Ishikawa (cell line): ENCODE measurements around the gene PROM1.

Experiments
- CEBPB ChIP-seq: IDR thresholded peaks from 2 replicates; pipeline ENCODE4 v1.6.1; 2012
- CREB1 ChIP-seq: IDR thresholded peaks from 2 replicates; pipeline ENCODE4 v1.6.1; 2012; ENCODE audit warnings: low read depth
- EGR1 ChIP-seq: IDR thresholded peaks from 2 replicates; pipeline ENCODE4 v1.6.1; 2012
- EP300 ChIP-seq: IDR thresholded peaks from 2 replicates; pipeline ENCODE4 v1.6.1; 2012; ENCODE audit warnings: borderline replicate concordance
- FOXM1 ChIP-seq: IDR thresholded peaks from 2 replicates; pipeline ENCODE4 v1.6.1; 2012; ENCODE audit warnings: low read depth, borderline replicate concordance
- RAD21 ChIP-seq: IDR thresholded peaks from 2 replicates; pipeline ENCODE4 v1.6.1; 2012; ENCODE audit warnings: low read depth
- REST ChIP-seq: IDR thresholded peaks from 2 replicates; pipeline ENCODE4 v1.6.1; 2012; ENCODE audit warnings: low read depth, mild to moderate bottlenecking
- TAF1 ChIP-seq: IDR thresholded peaks from 2 replicates; pipeline ENCODE4 v1.6.1; 2012; ENCODE audit warnings: low read depth, mild to moderate bottlenecking
- TCF12 ChIP-seq: IDR thresholded peaks from 2 replicates; pipeline ENCODE4 v1.6.1; 2012; ENCODE audit warnings: low read depth
- TEAD4 ChIP-seq: IDR thresholded peaks from 2 replicates; pipeline ENCODE4 v1.6.1; 2012
- YY1 ChIP-seq: IDR thresholded peaks from 2 replicates; pipeline ENCODE4 v1.6.1; 2012; ENCODE audit warnings: low read depth
- TF ChIP-seq, protein P1 (sequence below): IDR thresholded peaks from 2 replicates; pipeline ENCODE4 v1.6.1; 2012
- TF ChIP-seq, protein P2 (sequence below): IDR thresholded peaks from 2 replicates; pipeline ENCODE4 v1.6.1; 2012

DNA sequence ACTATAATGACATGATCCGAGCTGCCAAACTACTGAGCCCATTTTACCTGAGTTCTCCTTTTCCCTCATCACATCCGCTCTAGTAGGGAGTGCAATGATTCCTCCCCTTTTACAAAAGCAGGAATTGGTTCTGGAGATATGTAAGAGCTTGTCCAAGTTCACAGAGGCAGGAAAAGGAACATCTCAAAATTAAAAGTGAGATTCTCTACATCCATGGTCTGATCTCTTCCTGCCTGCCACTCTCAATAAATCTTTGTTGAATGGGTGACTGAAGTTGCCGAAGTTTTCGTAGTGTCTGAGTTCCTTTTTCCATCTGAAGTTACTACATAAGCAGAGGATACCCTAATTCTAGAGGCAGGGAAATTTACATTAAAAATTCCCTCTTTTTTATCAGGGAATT lies 145.2 kb downstream of the PROM1 start, which contains the start of gene FGFBP1:
- no peak for TF ChIP-seq YY1
- no peak for TF ChIP-seq TAF1
- no peak for TF ChIP-seq EP300
- no peak for TF ChIP-seq REST
- TF ChIP-seq TCF12 = no peak
- TF ChIP-seq CEBPB = no peak
- TF ChIP-seq, protein P1, sequence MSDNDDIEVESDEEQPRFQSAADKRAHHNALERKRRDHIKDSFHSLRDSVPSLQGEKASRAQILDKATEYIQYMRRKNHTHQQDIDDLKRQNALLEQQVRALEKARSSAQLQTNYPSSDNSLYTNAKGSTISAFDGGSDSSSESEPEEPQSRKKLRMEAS = no peak
- TF ChIP-seq RAD21 = no peak
- TF ChIP-seq EGR1 = no peak
- TF ChIP-seq FOXM1 = no peak
- TF ChIP-seq TEAD4 = no peak
- TF ChIP-seq CREB1 = no peak
- TF ChIP-seq, protein P2, sequence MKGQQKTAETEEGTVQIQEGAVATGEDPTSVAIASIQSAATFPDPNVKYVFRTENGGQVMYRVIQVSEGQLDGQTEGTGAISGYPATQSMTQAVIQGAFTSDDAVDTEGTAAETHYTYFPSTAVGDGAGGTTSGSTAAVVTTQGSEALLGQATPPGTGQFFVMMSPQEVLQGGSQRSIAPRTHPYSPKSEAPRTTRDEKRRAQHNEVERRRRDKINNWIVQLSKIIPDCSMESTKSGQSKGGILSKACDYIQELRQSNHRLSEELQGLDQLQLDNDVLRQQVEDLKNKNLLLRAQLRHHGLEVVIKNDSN = no peak
